HepG2 (cell line): ENCODE measurements around the gene TLR2. TPM values are rescaled to one million over a fixed set of nuclear protein-coding genes. Genes with fewer than 3 reads are reported as not detected.

Experiments
- ATAC-seq: fragments of 200-7000 bp; cut with Tn5 transposase; 3 replicates; pipeline ENCODE4 v1.9.1; 2020; ENCODE audit warnings: mild to moderate bottlenecking, moderate library complexity
- BruUV-seq: library from RNA; stranded (reverse); fragments of 400-500 nt; replicated peaks from 2 replicates; lab custom pipeline; 2021; lab: Mats Ljungman, UMichigan
- CTCF ChIA-PET: fragments of 300-600 bp; formaldehyde crosslinking; extraction: SDS; loops from one replicate; lab custom pipeline; 2021; ENCODE audit warnings: low total read pairs, inconsistent platforms, low intra/inter-chr PET ratio; lab: Yijun Ruan, JAX
- POLR2A ChIA-PET: fragments of 350-600 bp; sonication (Branson Sonifier 250); formaldehyde crosslinking; loops from one replicate; lab custom pipeline; 2020; ENCODE audit warnings: antibody characterized with exemption, inconsistent platforms; lab: Yijun Ruan, JAX
- DNase-seq: peaks from one replicate; pipeline ENCODE4 v3.0.0-alpha.2; 2015; ENCODE audit warnings: low spot score
- FAIRE-seq: peaks from 3 replicates; lab custom pipeline; 2011; peaks lifted over from hg19 to GRCh38; lab: Jason Lieb, UNC
- H2AFZ ChIP-seq: one replicate; pipeline ENCODE4 v1.6.1; 2011; ENCODE audit warnings: low read length, inconsistent platforms
- H3K27ac ChIP-seq: fragments of 300-600 bp; 3 replicates; pipeline ENCODE4 v1.8.0; 2011; ENCODE audit warnings: mixed run types, mild to moderate bottlenecking, mixed read lengths, low read length, inconsistent platforms; ENCODE audit not compliant: insufficient read depth; ENCODE audit errors: extremely low read length
- H3K27me3 ChIP-seq, 2 experiments: fragments of 200-600 bp in 1 of 2; 2 replicates in 1 of 2; 3 replicates in 1 of 2; pipeline versions ENCODE4 v1.6.0 to v1.8.0; 2011; ENCODE audit warnings: low read length in 2 of 2, mild to moderate bottlenecking in 2 of 2, moderate library complexity in 2 of 2, inconsistent platforms in 1 of 2; ENCODE audit not compliant: insufficient read depth in 2 of 2, control insufficient read depth in 1 of 2
- H3K36me3 ChIP-seq, 2 experiments: fragments of 200-600 bp in 1 of 2; replicated peaks in 1 of 2; 2 replicates in 1 of 2; 3 replicates in 1 of 2; pipeline versions ENCODE4 v1.5.1 to v1.8.0; 2011; ENCODE audit warnings: low read length in 2 of 2, inconsistent platforms in 1 of 2; ENCODE audit not compliant: insufficient read depth in 2 of 2, control insufficient read depth in 1 of 2
- H3K4me1 ChIP-seq: 2 replicates; pipeline ENCODE4 v1.5.1; 2012; ENCODE audit warnings: low read length, inconsistent platforms; ENCODE audit not compliant: insufficient read depth
- H3K4me2 ChIP-seq: 2 replicates; pipeline ENCODE4 v1.6.0; 2011; ENCODE audit warnings: low read depth, low read length, inconsistent platforms
- H3K4me3 ChIP-seq, 3 experiments: fragments of 200-600 bp in 1 of 3; sonication (generic), shearing (Covaris generic) in 1 of 3; replicated peaks in 1 of 3; 2 replicates each; pipeline ENCODE4 v1.5.1; 2011 to 2016; ENCODE audit warnings: low read length in 3 of 3, inconsistent platforms in 2 of 3, low read depth in 2 of 3, mild to moderate bottlenecking in 2 of 3, control low read depth in 1 of 3, mixed read lengths in 1 of 3; ENCODE audit not compliant: insufficient read depth in 1 of 3
- H3K79me2 ChIP-seq: one replicate; pipeline ENCODE4 v1.6.1; 2011; ENCODE audit warnings: low read length, inconsistent platforms; ENCODE audit not compliant: insufficient read depth
- H3K9ac ChIP-seq: 2 replicates; pipeline ENCODE4 v1.6.0; 2011; ENCODE audit warnings: mild to moderate bottlenecking, low read depth, low read length, inconsistent platforms; ENCODE audit not compliant: insufficient read depth
- H3K9me3 ChIP-seq: 2 replicates; pipeline ENCODE4 v1.5.1; 2012; ENCODE audit warnings: mild to moderate bottlenecking, low read length
- H4K20me1 ChIP-seq: 2 replicates; pipeline ENCODE4 v1.6.0; 2011; ENCODE audit warnings: inconsistent platforms, mild to moderate bottlenecking, low read length, moderate library complexity; ENCODE audit not compliant: insufficient read depth
- AGO2 ChIP-seq: fragments of 200-400 bp; formaldehyde crosslinking; optimal IDR thresholded peaks from 2 replicates; pipeline ENCODE3; 2017; ENCODE audit warnings: mild to moderate bottlenecking, low read depth, low read length, moderate library complexity
- ATF1 ChIP-seq: IDR thresholded peaks from 2 replicates; pipeline ENCODE4 v1.6.1; 2016; ENCODE audit warnings: mild to moderate bottlenecking, control low read depth
- CCDC6 ChIP-seq: sonication (generic); formaldehyde crosslinking; IDR thresholded peaks from 2 replicates; pipeline ENCODE4 v1.8.1; 2022; ENCODE audit warnings: mild to moderate bottlenecking, missing genetic modification reagents, moderate library complexity
- CEBPB ChIP-seq: IDR thresholded peaks from 2 replicates; pipeline ENCODE4 v1.6.1; 2011; ENCODE audit warnings: low read depth, low read length, improper control_type of control experiment, borderline replicate concordance
- CREB1 ChIP-seq, 2 experiments: fragments of 450-650 bp in 1 of 2; IDR thresholded peaks; 2 replicates each; pipeline ENCODE4 v1.6.1; 2016 to 2017; ENCODE audit warnings: control low read depth in 1 of 2, mild to moderate bottlenecking in 1 of 2, missing compliant biosample characterization in 1 of 2, missing genetic modification characterization in 1 of 2
- RFXANK ChIP-seq: IDR thresholded peaks from 2 replicates; pipeline ENCODE4 v1.6.1; 2016
- STAG1 ChIP-seq: sonication (generic); formaldehyde crosslinking; IDR thresholded peaks from 2 replicates; pipeline ENCODE4 v1.4.0; 2020; ENCODE audit warnings: missing genetic modification reagents
- ZEB1 ChIP-seq: IDR thresholded peaks from 2 replicates; pipeline ENCODE4 v1.6.1; 2012; ENCODE audit warnings: mild to moderate bottlenecking, low read depth, inconsistent platforms; ENCODE audit not compliant: insufficient replicate concordance
- ZNF10 ChIP-seq: sonication (generic); formaldehyde crosslinking; IDR thresholded peaks from 2 replicates; pipeline ENCODE4 v1.4.0; 2020; ENCODE audit warnings: mild to moderate bottlenecking, low read depth, missing genetic modification reagents, borderline replicate concordance
- ZNF329 ChIP-seq: sonication (generic); formaldehyde crosslinking; IDR thresholded peaks from 2 replicates; pipeline ENCODE4 v1.9.0; 2021; ENCODE audit warnings: low read depth, mild to moderate bottlenecking, missing genetic modification reagents
- WGBS: methylation state at CpG from one replicate; pipeline ENCODE4 v1.1.6; 2017; ENCODE audit warnings: low lambda C conversion rate; 5-methylcytosine and 5-hydroxymethylcytosine counted together
- in situ Hi-C: cut with HindIII; loops from 2 replicates; pipeline ENCODE4 v1.10.0; 2017; ENCODE audit warnings: low pct_unique_long_range_greater_than_20kb; ENCODE audit not compliant: extremely low pct_ligation_motif_present
- intact Hi-C: fragments of 100-400 bp; cut with micrococcal nuclease; formaldehyde crosslinking; loops from one replicate; pipeline ENCODE4 v1.10.0; 2022; ENCODE audit not compliant: unreplicated experiment
- polyA plus RNA-seq, 8 experiments: library from polyadenylated mRNA; depleted of rRNA in 3 of 8; stranded (reverse) in 7 of 8; unstranded in 1 of 8; fragments of >200 nt; fragmentation: Illumina TruSeq in 4 of 8; extraction: Trizol in 4 of 8; gene quantifications; 2 replicates each; pipeline versions ENCODE4 v1.2.1 to v1.2.3, GENCODE V29; 2011 to 2016; ENCODE audit warnings: low read depth in 4 of 8, missing spikeins in 1 of 8, mixed read lengths in 1 of 8; ENCODE audit not compliant: insufficient read depth in 1 of 8
- total RNA-seq, 5 experiments: library from RNA; depleted of rRNA; stranded (reverse); fragments of >200 nt; fragmentation: Illumina TruSeq; extraction: Trizol; gene quantifications; 2 replicates each; pipeline ENCODE4 v1.2.3, GENCODE V29; 2016; ENCODE audit warnings: low read depth in 1 of 5
- TF ChIP-seq, protein P1 (sequence below): conservative IDR thresholded peaks from 2 replicates; pipeline ENCODE4 v1.6.1; 2018; ENCODE audit warnings: missing genetic modification reagents

Gene TLR2
- total and polyA plus RNA-seq, 2 of the 13 experiments (the other 11 are each of a cell fraction or from before 2014, with no cell fraction given): 0.63 to 0.73 TPM

GRCh38 chr4:153661215-153661822 lies 22.8 kb upstream of the TLR2 start:
- Histone ChIP-seq H3K9ac (no peak overlapping the region), H2AFZ (no peak overlapping the region), H3K27ac (no peak overlapping the region), H3K79me2 (no peaks in the 10 kb centered on the region), H4K20me1 (no peaks in the 10 kb centered on the region), H3K4me2 (no peak overlapping the region), H3K4me3 (no peak overlapping the region), H3K4me1 (no peaks in the 10 kb centered on the region), H3K9me3 (0 out of 2 replicates have a peak, but pooled peaks cover 12% of the 10 kb centered on the region), H3K36me3 (no peaks in the 10 kb centered on the region), H3K27me3 (no peaks in the 10 kb centered on the region)
- in situ Hi-C loops: no loop called here
- TF ChIP-seq CEBPB: peak; percentile 73
- peak; percentile 77 for TF ChIP-seq CREB1 (IDR thresholded peaks at IDR 0.05)
- no peak for TF ChIP-seq CREB1 (CRISPR knock-in tag; IDR thresholded peaks at IDR 0.05)
- TF ChIP-seq, protein P1, sequence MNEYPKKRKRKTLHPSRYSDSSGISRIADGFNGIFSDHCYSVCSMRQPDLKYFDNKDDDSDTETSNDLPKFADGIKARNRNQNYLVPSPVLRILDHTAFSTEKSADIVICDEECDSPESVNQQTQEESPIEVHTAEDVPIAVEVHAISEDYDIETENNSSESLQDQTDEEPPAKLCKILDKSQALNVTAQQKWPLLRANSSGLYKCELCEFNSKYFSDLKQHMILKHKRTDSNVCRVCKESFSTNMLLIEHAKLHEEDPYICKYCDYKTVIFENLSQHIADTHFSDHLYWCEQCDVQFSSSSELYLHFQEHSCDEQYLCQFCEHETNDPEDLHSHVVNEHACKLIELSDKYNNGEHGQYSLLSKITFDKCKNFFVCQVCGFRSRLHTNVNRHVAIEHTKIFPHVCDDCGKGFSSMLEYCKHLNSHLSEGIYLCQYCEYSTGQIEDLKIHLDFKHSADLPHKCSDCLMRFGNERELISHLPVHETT (CRISPR knock-in tag): no peak
- POLR2A ChIA-PET: no interaction called here
- BruUV-seq: no TSS peak
- ATAC-seq (no peak), FAIRE-seq (no peak), DNase-seq (no peak)
- intact Hi-C loops: no loop called here
- CTCF ChIA-PET: no interaction called here
- WGBS: 23% methylated on average over 6 of the region's 6 CpGs

DNA sequence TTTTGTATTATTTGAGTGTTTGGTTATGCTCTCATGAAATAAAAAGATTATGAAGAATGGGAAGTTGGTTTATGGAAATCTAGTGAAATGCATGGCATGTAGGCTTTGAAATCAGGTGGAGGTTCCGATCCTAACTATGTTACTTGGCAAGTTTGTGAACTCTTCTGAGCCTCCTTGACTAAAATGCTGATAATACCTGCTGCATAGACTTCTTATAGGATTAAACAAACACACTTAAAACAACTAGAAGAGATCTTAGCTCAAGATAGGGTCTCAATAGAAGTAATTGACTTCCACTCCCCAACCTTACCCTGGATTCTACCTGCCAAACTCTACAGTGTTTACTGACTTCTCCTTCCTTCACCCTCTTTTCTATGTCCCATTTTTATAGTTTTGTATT lies 22.2 kb upstream of the TLR2 start:
- H3K9me3 ChIP-seq: 0 out of 2 replicates have a peak, but pooled peaks cover 12% of the 10 kb centered on the region
- no peak overlapping the region for H3K9ac ChIP-seq
- H3K27ac ChIP-seq: no peak overlapping the region
- H2AFZ ChIP-seq: no peak overlapping the region
- H3K27me3 ChIP-seq: no peaks in the 10 kb centered on the region
- intact Hi-C loops: no loop called here
- no peaks in the 10 kb centered on the region for H3K4me1 ChIP-seq
- 60% methylated on average over 1 of the region's 1 CpG for WGBS
- no peak for ATAC-seq
- no peak for FAIRE-seq
- BruUV-seq: no TSS peak
- TF ChIP-seq ZEB1 (no peak), ZNF329 (CRISPR knock-in tag) (no peak), STAG1 (CRISPR knock-in tag) (no peak), RFXANK (CRISPR knock-in tag) (no peak), AGO2 (no peak), ATF1 (CRISPR knock-in tag) (no peak), CCDC6 (CRISPR knock-in tag) (no peak), ZNF10 (CRISPR knock-in tag) (no peak)
- no peak for DNase-seq
- H3K4me2 ChIP-seq: no peak overlapping the region
- no peaks in the 10 kb centered on the region for H3K36me3 ChIP-seq
- no peaks in the 10 kb centered on the region for H3K79me2 ChIP-seq
- in situ Hi-C loops: no loop called here
- H3K4me3 ChIP-seq: no peak overlapping the region
- CTCF ChIA-PET: no interaction called here
- POLR2A ChIA-PET: no interaction called here
- no peaks in the 10 kb centered on the region for H4K20me1 ChIP-seq
